Measurements from ENCODE around the gene RAB3IL1.

Gene RAB3IL1

GRCh38 chr11:61860054-61860903 lies 57.1 kb downstream of the RAB3IL1 start:
- peak; percentile 64 for DNase-seq (ENCODE audit: low read depth)
- H3K4me3 ChIP-seq (ENCODE audit: low read depth, low read length): no peak overlapping the region
- TF ChIP-seq, protein P1, sequence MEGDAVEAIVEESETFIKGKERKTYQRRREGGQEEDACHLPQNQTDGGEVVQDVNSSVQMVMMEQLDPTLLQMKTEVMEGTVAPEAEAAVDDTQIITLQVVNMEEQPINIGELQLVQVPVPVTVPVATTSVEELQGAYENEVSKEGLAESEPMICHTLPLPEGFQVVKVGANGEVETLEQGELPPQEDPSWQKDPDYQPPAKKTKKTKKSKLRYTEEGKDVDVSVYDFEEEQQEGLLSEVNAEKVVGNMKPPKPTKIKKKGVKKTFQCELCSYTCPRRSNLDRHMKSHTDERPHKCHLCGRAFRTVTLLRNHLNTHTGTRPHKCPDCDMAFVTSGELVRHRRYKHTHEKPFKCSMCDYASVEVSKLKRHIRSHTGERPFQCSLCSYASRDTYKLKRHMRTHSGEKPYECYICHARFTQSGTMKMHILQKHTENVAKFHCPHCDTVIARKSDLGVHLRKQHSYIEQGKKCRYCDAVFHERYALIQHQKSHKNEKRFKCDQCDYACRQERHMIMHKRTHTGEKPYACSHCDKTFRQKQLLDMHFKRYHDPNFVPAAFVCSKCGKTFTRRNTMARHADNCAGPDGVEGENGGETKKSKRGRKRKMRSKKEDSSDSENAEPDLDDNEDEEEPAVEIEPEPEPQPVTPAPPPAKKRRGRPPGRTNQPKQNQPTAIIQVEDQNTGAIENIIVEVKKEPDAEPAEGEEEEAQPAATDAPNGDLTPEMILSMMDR (conservative IDR thresholded peaks at IDR 0.05; ENCODE audit: low read depth, low read length): no peak

DNA sequence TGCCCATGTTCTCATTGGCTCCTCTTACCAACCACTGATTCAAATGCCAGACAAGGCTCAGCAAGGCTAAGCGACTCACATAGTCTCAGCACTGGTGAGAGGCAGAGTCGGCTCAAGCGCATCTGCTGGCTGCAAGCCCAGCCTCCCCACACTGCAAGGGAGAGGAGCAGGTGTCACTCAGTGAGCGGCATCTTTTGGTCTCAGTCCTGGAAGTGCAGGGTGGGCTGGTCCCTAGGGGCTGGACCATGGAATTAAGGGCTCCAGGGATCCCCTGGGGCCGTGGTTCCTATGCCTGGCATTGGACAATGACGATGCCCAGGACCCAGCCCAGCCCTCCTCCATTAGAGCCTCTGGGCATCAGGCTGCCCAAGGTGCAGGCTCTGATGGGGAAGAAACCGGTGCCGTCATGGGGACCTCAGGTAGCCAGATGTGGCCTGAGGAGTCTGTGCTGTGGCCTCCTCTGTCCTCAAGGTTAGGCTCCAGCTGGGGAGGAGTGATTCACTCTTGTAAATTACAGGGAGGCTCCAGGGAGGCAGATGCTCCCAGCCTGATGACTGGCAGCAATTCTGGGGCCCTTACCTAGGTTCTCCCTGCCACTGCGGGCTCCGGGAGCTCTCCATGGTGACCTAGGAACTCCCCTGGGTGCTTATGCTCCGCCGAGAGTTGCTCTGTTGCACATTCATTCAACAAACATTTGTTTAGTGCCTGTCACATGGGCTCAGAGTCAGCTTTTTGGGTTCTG lies 61.3 kb downstream of the RAB3IL1 start:
- TF ChIP-seq, protein P1 (conservative IDR thresholded peaks at IDR 0.05; ENCODE audit: low read depth, low read length): no peak
- DNase-seq (ENCODE audit: low read depth): peak; percentile 46
- no peak overlapping the region for H3K4me3 ChIP-seq (ENCODE audit: low read depth, low read length)

DNA sequence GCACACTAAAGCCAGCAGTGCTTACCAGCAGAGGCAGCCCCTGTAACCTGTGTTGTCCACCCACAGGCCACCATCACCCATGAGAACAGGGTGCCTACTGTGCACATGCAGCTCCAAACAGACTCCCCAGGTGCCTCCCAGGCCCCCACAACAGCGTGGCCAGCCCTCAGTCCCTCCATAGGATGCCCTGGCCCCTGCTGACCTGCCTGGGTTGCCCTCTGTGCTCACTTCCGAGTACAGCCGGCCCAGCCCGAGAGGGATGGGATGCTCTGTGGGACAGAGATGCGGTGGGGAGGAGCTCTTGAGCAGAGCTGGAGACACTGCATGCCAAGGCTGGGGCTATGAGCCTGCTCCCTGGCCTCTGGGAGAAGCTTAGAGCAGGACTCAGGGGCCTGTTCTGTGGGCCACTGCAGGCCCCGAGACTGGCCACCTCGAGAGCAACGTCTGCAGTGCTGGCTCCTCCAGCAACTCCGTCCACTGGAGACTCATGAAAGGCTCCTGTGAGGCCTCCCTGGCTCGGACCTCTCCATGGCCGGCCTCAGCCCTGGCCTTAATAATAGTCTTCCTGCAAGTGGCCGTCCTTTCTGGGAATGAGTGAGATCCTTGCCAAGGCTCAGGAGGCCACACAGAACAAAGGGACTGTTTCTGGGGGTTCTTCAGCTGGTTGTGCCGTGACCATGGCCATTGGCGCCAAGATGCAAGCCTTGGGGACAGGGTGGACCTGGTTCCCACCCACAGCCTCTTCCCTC lies 62.2 kb downstream of the RAB3IL1 start:
- DNase-seq (ENCODE audit: low read depth): no peak
- H3K4me3 ChIP-seq (ENCODE audit: low read depth, low read length): no peak overlapping the region
- TF ChIP-seq, protein P1 (conservative IDR thresholded peaks at IDR 0.05; ENCODE audit: low read depth, low read length): no peak

GRCh38 chr11:61854206-61854895 lies 63.0 kb downstream of the RAB3IL1 start:
- TF ChIP-seq, protein P1 (conservative IDR thresholded peaks at IDR 0.05; ENCODE audit: low read depth, low read length): no peak
- DNase-seq (ENCODE audit: low read depth): no peak
- H3K4me3 ChIP-seq (ENCODE audit: low read depth, low read length): no peak overlapping the region

DNA sequence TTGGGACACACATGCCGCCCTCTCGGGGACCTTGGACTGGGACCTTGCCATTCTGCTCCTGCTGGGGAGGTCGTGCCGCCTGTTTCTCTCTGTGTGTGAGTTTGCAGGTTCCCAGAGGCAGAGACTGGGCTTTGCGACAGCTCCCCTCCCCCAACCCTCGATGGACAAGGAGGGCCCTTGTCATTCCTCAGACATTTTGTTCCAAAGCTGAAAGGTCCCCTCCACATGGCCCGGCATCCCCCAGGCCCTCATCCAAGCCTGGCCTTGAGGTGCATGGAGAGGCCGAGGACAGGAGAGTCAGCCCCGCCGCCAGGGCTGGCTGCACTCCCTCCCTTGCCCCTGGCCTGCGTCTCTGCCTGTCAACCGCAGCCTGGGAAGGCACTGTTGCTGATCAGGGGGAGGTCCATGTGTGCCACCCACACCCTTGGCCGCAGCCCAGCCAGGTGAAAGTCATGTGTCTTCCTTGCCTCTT lies 63.6 kb downstream of the RAB3IL1 start:
- no peak overlapping the region for H3K4me3 ChIP-seq (ENCODE audit: low read depth, low read length)
- TF ChIP-seq, protein P1 (conservative IDR thresholded peaks at IDR 0.05; ENCODE audit: low read depth, low read length): no peak

GRCh38 chr11:61851900-61852295 lies 65.5 kb downstream of the RAB3IL1 start:
- TF ChIP-seq, protein P1 (conservative IDR thresholded peaks at IDR 0.05; ENCODE audit: low read depth, low read length): no peak
- no peak for DNase-seq (ENCODE audit: low read depth)
- no peak overlapping the region for H3K4me3 ChIP-seq (ENCODE audit: low read depth, low read length)

More for the DNA sequence above, 63.6 kb downstream of the RAB3IL1 start:
- DNase-seq (ENCODE audit: low read depth): no peak

All from choroid plexus epithelial cell (primary cell).